ENCODE data around the gene ACAA1.
"Not testable (repeated sequence)": the region's sequence is repeated elsewhere in the genome, so short reads cannot be mapped to it uniquely, and the experiment has no call there.

ACAA1 gene

GRCh38 chr3:38153221-38153620 is 16.3 kb upstream of the ACAA1 start:
- DNase-seq = no peak

GRCh38 chr3:38152609-38153008 is 15.7 kb upstream of the ACAA1 start:
- DNase-seq = no peak

- DNase-seq = no peak
Measured at GRCh38 chr3:38151667-38152265, 14.8 kb upstream of the ACAA1 start.

GRCh38 chr3:38150780-38151528 is 14.0 kb upstream of the ACAA1 start:
- DNase-seq = no peak

GRCh38 chr3:38149708-38150107 is 12.8 kb upstream of the ACAA1 start:
- DNase-seq = no peak

- DNase-seq = no peak
Measured at GRCh38 chr3:38148311-38148882, 11.5 kb upstream of the ACAA1 start.

- DNase-seq = no peak
Measured at GRCh38 chr3:38147421-38147820, 10.5 kb upstream of the ACAA1 start.

- DNase-seq = no peak
Measured at GRCh38 chr3:38146504-38146903, 9.6 kb upstream of the ACAA1 start.

- no peak for DNase-seq
Measured at GRCh38 chr3:38143511-38143910, 6.6 kb upstream of the ACAA1 start.

GRCh38 chr3:38142959-38143358 is 6.0 kb upstream of the ACAA1 start:
- DNase-seq = no peak

- no peak for DNase-seq
Measured at GRCh38 chr3:38141952-38142273, 5.0 kb upstream of the ACAA1 start.

- no peak for DNase-seq
Measured at GRCh38 chr3:38141173-38141951, 4.4 kb upstream of the ACAA1 start.

GRCh38 chr3:38140326-38141172 is 3.6 kb upstream of the ACAA1 start:
- DNase-seq = no peak

- no peak for DNase-seq
Measured at GRCh38 chr3:38139652-38140051, 2.7 kb upstream of the ACAA1 start.

- DNase-seq = no peak
Measured at GRCh38 chr3:38139191-38139590, 2.3 kb upstream of the ACAA1 start.

GRCh38 chr3:38138349-38139190 is 1.6 kb upstream of the ACAA1 start, which contains the start of gene MYD88:
Gene MYD88, plus strand, starts transcription at chr3:38138661. Its CDS starts 40 bp downstream, at chr3:38138701.
- DNase-seq = peak; percentile 83

- DNase-seq = no peak
Measured at GRCh38 chr3:38137615-38138348, 855 bp upstream of the ACAA1 start.

GRCh38 chr3:38136393-38136776 is 542 bp downstream of the ACAA1 start:
- DNase-seq = no peak

- DNase-seq = not testable (repeated sequence)
Measured at GRCh38 chr3:38135621-38136277, 1.2 kb downstream of the ACAA1 start.

- DNase-seq = not testable (repeated sequence)
Measured at GRCh38 chr3:38134517-38135143, 2.3 kb downstream of the ACAA1 start.
